Activated naive CD4-positive, alpha-beta T cell treated with anti-CD3 and anti-CD28 coated beads, Interleukin-2, amount 50 U/mL, for 16 hours (primary cell): ENCODE measurements around the gene ESAM.

Source experiments
- DNase-seq: peaks from one replicate; pipeline ENCODE4 v3.0.0-alpha.2; 2020

The ESAM gene

DNA sequence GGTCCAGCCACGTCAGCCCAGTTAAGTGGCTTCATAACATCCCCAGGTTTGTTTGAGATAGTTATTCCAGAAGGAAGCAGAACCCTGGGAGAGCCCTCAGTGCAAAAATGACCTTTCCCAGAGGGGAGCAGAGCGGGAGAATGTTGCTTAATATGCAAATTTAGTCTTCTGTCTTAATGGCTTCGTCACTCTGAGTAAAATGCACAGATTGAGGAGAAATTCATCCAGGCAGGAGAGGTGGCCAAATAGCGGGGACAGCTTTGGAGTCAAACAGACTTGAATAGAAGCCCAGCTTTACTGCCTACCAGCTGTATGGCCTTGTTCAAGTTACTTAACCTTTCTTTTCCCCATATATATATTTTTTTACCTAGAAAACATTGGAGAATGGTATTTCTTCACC lies 34.6 kb downstream of the ESAM start:
- no peak for DNase-seq

DNA sequence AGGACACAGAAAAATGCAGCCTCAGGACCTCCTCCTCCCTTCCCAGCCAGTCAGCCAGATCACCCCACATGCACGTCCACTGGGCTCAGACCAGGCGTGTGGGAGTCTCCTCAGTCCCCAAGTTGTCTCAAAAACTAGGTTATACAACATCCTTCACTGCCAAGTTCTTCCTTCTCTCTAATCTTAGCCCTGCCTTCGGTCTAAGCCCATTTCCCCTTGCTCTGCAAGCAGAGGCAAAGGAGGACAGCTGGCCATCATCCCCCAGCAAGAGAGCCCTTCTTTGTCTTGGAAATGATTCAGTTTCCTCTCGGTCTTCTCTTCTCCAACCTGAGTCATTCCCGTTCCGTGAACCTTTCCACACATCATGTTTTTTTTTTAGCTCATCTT lies 36.4 kb downstream of the ESAM start:
- no peak for DNase-seq

DNA sequence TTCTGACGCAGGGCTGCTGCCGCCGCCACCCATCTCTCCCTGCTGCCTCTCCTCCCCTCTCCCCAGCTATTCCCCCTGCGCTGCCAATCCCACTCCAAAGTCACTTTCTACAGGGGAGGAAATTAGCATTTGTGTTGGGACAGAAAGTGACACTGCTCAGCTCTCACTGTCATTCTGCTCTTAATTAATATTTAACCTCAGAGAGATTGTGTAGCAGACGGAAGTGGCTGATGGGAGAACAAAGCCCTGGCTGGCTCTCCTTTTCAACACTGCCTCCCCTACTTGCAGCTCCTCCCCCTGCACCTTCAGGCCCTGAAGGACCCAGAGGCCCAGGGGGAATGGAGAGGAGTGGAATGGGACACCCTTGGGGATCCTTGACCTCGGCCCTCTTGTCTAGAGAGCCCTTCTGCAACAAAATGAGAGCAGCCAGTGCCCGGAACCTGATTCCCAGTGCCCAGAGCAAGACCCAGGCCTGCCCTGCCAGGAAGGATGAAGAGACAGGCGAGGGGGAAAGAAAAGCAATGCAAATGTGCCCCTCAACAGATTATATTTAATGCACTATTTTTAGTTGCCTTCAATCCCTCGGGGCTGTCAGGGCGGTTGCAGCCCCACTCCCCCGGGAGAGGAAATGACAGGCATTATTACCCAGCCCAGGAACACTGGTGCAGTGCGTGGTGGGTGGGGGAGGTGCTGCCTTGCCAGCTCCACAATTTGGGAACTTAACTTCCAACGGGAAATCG lies 36.9 kb downstream of the ESAM start:
- DNase-seq, result no peak

DNA sequence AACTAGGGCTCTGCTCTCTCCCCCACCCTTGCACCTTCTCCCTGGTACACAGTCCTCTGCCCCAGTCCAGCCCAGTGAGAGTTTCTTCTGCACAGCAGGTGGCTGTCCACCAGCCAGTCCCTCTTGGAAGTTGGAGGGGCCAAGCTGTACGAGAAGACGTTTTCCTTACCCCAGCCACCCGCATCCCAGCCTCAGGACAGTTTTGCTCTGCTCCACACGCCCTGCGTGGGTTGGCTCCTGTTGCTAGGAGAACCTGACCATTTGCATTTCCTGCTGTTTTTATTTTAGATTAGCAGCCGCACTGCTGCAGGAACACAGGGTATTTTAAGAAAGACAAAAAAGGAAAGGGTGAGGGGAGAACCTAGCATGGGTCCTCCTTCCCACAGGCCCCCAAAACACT lies 39.9 kb downstream of the ESAM start:
- DNase-seq, result no peak

GRCh38 chr11:124719534-124719933 lies 42.6 kb downstream of the ESAM start:
- DNase-seq, result no peak

- DNase-seq, result no peak
These were observed 43.3 kb downstream of the ESAM start for GRCh38 chr11:124718801-124719200.

DNA sequence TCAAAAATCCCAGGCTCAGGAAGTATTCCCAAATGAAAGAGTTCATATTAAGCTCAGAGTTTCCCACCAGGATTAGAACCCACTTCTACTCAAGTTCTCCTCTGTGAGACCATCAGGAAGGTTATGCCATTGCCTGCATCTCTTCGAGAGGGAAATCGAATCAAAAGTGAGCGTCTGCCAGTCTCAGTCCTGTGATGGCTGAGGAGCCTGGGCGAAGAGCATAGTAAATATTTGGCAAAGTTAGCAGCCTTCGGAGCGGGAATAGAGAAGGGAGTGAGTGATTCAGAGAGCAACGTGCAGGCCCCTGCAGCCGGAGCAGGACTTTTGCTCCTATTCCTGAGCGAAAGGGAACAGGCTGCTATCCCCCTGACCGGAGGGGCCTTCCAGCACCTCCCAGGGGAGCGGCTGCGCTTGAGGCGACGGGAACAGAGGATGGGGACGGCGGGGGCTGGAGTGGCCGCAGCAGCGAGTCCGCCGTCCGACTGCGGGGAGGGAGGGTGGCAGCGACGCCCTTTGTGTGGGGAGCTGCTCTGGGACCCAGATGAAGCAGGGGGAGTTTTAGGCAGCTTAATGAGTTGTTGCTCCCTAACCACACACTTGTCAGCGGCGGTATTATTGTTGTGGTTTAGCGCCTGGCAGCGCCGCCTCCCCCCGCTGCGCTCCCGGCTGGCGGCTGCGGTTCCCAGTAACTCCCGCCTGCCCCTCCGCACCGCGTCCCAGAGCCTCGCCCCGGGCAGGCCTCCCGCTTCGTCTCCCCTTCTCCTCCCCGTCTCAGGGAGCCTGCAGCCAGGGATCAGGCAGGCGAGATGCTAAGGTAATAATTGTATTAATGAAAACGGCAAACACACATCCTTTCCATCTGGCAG lies 44.1 kb downstream of the ESAM start:
- DNase-seq, result no peak

- DNase-seq, result no peak
These were observed 44.7 kb downstream of the ESAM start for GRCh38 chr11:124717421-124717785.

GRCh38 chr11:124716591-124716990 lies 45.5 kb downstream of the ESAM start:
- DNase-seq, result no peak

GRCh38 chr11:124712392-124712791 lies 49.7 kb downstream of the ESAM start:
- no peak for DNase-seq

DNA sequence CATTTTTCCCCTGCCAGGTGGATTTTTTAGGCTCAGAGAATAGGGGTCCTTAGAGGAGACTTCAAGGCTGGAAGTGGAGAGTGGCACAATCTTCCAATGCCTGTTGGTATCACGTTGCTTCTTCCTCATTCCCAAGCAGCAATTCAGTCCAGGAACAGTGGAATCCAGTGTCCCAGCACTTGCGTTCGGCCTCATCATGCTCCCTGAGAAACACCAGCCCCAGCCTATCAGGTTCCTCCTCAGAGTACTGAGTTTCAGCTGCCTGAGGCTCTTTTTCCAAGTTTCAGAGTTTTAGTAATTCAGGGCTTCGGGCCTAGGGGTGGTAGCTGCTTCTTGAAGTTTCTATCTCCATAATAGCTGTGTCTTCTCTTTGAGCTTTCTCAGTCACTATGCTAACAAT lies 54.3 kb downstream of the ESAM start:
- no peak for DNase-seq
